ENCODE results near the gene ING5.

DNA sequence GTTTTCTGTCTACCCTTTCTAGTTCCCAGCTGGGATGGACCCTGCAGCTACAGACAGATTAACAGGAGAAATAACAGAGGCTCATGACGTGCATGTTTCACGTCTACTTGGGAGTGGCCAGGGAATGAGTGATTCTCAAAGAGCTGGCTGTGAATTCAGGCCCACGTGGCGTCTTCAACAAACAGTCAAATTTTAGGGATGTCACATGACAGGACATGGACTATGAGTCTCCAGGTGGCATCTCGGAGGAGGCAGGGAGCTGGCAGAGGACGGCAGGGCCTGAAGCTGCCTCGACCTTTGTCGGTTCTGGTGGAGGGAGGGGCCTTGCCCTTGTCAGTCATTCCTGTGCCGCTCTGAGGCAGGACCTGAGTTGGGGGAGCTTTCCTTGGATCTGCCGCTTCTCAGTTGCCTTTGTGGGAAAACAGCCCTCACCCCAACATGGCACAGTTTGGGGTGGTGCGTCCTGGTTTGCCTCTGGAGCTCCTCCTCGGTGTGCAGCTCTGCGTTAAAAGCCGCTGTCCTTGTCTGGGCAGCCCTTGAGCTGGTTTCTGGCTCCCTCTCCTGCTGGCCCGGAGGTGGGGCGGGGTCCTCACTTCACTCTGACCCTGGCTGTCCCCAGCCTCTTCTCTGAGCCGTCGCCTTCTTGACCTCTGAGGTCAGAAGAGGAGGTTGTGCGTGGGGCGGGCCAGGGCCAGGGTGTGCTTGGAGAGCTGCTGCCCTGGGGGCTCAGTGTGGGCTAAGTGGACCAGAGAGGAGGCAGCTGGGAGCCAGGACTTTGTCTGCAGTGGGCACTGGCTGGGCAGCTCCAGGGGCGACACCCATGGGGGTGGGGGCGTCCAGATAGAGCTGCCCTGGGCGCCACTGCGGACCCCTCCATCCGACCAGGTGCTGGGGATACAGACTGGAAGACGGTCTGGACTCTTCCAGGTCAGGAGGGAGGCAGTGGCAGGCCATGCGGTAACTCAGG, 62.7 kb downstream of the ING5 start:
- TF ChIP-seq, protein P1, sequence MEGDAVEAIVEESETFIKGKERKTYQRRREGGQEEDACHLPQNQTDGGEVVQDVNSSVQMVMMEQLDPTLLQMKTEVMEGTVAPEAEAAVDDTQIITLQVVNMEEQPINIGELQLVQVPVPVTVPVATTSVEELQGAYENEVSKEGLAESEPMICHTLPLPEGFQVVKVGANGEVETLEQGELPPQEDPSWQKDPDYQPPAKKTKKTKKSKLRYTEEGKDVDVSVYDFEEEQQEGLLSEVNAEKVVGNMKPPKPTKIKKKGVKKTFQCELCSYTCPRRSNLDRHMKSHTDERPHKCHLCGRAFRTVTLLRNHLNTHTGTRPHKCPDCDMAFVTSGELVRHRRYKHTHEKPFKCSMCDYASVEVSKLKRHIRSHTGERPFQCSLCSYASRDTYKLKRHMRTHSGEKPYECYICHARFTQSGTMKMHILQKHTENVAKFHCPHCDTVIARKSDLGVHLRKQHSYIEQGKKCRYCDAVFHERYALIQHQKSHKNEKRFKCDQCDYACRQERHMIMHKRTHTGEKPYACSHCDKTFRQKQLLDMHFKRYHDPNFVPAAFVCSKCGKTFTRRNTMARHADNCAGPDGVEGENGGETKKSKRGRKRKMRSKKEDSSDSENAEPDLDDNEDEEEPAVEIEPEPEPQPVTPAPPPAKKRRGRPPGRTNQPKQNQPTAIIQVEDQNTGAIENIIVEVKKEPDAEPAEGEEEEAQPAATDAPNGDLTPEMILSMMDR (IDR thresholded peaks at IDR 0.05), result no peak
- TF ChIP-seq POLR2A (IDR thresholded peaks at IDR 0.05) (no peak), POLR2AphosphoS5 (IDR thresholded peaks at IDR 0.05) (no peak), EP300 (IDR thresholded peaks at IDR 0.05) (no peak)
